Thyroid gland (tissue), 4 donors: ENCODE data around the gene DNER.

Source experiments
- POLR2A ChIP-seq, 2 donors: fragments of 450-650 bp; IDR thresholded peaks; one replicate each; pipeline ENCODE4 v1.6.1; 2017; ENCODE audit warnings: antibody characterized with exemption in 2 of 2, mild to moderate bottlenecking in 2 of 2, moderate library complexity in 1 of 2
- TF ChIP-seq, protein P1 (sequence below), 6 experiments: fragments of 200-600 bp in 3 of 6; fragments of 450-650 bp in 3 of 6; sonication (generic) in 3 of 6; IDR thresholded peaks; one replicate each; pipeline ENCODE4 v1.5.1; 2016 to 2019; ENCODE audit warnings: antibody characterized with exemption in 6 of 6, mild to moderate bottlenecking in 2 of 6, inconsistent platforms in 1 of 6, moderate library complexity in 1 of 6

DNA sequence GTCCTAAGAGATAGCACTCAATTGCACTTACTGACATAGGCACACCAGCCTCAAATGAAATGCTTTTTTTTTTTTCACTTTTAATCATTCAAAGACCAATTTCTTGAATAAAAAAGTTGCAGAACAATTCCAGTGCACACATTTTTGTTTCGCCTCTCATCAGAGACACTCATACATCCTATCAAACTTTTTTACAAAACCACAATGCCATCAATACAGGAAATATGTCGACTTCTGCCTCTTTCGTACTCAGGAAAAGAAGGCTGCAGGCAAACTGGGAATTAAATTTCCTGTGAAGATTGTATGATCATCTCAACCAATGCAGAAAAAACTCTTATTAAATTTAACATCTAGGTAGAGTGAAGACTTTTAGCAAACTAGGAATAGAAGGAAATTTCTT lies 112.4 kb downstream of the DNER start:
- TF ChIP-seq, protein P1, sequence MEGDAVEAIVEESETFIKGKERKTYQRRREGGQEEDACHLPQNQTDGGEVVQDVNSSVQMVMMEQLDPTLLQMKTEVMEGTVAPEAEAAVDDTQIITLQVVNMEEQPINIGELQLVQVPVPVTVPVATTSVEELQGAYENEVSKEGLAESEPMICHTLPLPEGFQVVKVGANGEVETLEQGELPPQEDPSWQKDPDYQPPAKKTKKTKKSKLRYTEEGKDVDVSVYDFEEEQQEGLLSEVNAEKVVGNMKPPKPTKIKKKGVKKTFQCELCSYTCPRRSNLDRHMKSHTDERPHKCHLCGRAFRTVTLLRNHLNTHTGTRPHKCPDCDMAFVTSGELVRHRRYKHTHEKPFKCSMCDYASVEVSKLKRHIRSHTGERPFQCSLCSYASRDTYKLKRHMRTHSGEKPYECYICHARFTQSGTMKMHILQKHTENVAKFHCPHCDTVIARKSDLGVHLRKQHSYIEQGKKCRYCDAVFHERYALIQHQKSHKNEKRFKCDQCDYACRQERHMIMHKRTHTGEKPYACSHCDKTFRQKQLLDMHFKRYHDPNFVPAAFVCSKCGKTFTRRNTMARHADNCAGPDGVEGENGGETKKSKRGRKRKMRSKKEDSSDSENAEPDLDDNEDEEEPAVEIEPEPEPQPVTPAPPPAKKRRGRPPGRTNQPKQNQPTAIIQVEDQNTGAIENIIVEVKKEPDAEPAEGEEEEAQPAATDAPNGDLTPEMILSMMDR (IDR thresholded peaks at IDR 0.05): no peak
- TF ChIP-seq POLR2A (IDR thresholded peaks at IDR 0.05): no peak
